DND-41 (cell line): Measurements from ENCODE around the gene PTPRN.

Experiments
- EZH2 ChIP-seq: IDR thresholded peaks from 3 replicates; pipeline ENCODE4 v1.6.1; 2012; ENCODE audit warnings: borderline replicate concordance, low read depth, mild to moderate bottlenecking, moderate library complexity, low read length, inconsistent platforms; ENCODE audit not compliant: severe bottlenecking
- TF ChIP-seq, protein P1 (sequence below): IDR thresholded peaks from 2 replicates; pipeline ENCODE4 v1.5.1; 2012; ENCODE audit warnings: borderline replicate concordance, low read length, moderate library complexity, mild to moderate bottlenecking; ENCODE audit not compliant: poor library complexity, severe bottlenecking; ENCODE audit errors: extremely low read depth

DNA sequence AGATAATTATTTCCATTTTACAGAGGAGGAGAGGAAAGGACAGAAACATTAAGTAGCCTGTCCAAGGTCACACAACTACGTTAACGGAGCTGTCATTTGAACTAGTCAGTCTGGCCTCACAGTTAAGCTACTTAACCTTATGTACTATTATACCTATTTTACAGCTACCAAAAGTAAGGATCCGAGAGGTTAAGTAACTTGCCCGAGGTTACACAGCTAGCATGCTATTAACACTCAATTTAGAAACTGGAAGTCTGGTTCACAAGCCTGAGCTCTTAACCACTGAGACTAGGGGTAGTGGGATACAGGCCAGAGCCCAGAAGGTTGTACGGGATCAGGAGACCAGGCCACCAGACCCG, 64.4 kb downstream of the PTPRN start:
- TF ChIP-seq, protein P1, sequence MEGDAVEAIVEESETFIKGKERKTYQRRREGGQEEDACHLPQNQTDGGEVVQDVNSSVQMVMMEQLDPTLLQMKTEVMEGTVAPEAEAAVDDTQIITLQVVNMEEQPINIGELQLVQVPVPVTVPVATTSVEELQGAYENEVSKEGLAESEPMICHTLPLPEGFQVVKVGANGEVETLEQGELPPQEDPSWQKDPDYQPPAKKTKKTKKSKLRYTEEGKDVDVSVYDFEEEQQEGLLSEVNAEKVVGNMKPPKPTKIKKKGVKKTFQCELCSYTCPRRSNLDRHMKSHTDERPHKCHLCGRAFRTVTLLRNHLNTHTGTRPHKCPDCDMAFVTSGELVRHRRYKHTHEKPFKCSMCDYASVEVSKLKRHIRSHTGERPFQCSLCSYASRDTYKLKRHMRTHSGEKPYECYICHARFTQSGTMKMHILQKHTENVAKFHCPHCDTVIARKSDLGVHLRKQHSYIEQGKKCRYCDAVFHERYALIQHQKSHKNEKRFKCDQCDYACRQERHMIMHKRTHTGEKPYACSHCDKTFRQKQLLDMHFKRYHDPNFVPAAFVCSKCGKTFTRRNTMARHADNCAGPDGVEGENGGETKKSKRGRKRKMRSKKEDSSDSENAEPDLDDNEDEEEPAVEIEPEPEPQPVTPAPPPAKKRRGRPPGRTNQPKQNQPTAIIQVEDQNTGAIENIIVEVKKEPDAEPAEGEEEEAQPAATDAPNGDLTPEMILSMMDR, result no peak
- no peak for TF ChIP-seq EZH2
